HG03103 (cell line): ENCODE data around the gene SERPINA4.

Experiments used
- ATAC-seq: cut with Tn5 transposase; IDR thresholded peaks from one replicate; pipeline ENCODE4 v1.9.1; 2021; ENCODE audit warnings: low read depth; ENCODE audit not compliant: unreplicated experiment

The SERPINA4 gene

GRCh38 chr14:94542111-94542810 is 19.0 kb upstream of the SERPINA4 start:
- no peak for ATAC-seq

GRCh38 chr14:94542811-94543440 is 18.3 kb upstream of the SERPINA4 start:
- ATAC-seq = no peak

GRCh38 chr14:94543449-94544124 is 17.7 kb upstream of the SERPINA4 start:
- no peak for ATAC-seq

GRCh38 chr14:94544726-94545125 is 16.5 kb upstream of the SERPINA4 start:
- ATAC-seq = no peak

- no peak for ATAC-seq
These were observed 16.0 kb upstream of the SERPINA4 start for GRCh38 chr14:94545131-94545841.

GRCh38 chr14:94547151-94547680 is 14.0 kb upstream of the SERPINA4 start:
- ATAC-seq = no peak

- no peak for ATAC-seq
These were observed 13.5 kb upstream of the SERPINA4 start for GRCh38 chr14:94547726-94548125.

- no peak for ATAC-seq
These were observed 12.9 kb upstream of the SERPINA4 start for GRCh38 chr14:94548131-94548998.

- no peak for ATAC-seq
These were observed 11.9 kb upstream of the SERPINA4 start for GRCh38 chr14:94548999-94549985.

- no peak for ATAC-seq
These were observed 11.2 kb upstream of the SERPINA4 start for GRCh38 chr14:94550041-94550440.

GRCh38 chr14:94555991-94556390 is 5.3 kb upstream of the SERPINA4 start:
- ATAC-seq = no peak

GRCh38 chr14:94557327-94557726 is 3.9 kb upstream of the SERPINA4 start:
- no peak for ATAC-seq

- no peak for ATAC-seq
These were observed 2.4 kb upstream of the SERPINA4 start for GRCh38 chr14:94558842-94559241.

GRCh38 chr14:94559638-94560290 is 1.5 kb upstream of the SERPINA4 start:
- ATAC-seq = no peak

- no peak for ATAC-seq
These were observed 964 bp upstream of the SERPINA4 start for GRCh38 chr14:94560291-94560665.

- no peak for ATAC-seq
These were observed 391 bp downstream of the SERPINA4 start for GRCh38 chr14:94561656-94562010.

GRCh38 chr14:94562022-94562421 is 780 bp downstream of the SERPINA4 start:
- ATAC-seq = no peak
